ELF-1 (cell line): ENCODE data around the gene C19orf33.
A peak's percentile ranks its signal among the peaks of the same experiment; 100 is the strongest.

Experiments used
- DNase-seq: peaks from one replicate; pipeline ENCODE4 v3.0.0-alpha.2; 2016; ENCODE audit warnings: low read depth, low spot score

C19orf33 gene

DNA sequence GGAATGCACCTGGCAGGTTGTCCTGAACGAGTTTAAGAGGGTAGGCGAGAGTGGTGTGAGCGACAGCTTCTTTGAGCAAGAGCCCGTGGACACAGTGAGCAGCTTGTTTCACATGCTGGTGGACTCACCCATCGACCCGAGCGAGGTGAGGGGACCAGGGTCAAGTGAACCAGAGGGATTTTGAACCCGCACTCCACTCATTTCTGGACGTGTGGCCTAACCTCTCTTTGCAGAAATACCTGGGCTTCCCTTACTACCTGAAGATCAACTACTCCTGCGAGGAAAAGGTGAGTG is 33.3 kb downstream of the C19orf33 start:
- no peak for DNase-seq

DNA sequence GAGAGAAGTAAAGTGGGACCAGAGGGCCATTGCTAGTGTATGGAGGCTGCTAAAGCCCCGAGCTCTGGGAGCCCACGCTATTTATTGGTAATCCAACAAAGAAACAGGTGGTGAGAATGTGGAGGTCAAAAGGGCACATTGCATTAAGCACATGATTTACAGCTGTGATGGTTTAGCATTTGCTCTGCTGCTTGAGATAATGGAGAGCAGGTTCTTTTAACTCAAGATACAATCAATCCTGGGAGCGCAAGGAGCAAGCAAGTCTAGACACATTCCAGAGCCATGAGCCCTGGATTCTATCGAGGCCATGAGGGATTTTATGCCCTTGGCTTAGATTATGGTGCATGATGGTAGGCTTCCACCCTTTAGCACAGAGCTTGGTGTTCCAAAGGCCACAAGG is 35.0 kb downstream of the C19orf33 start:
- DNase-seq: peak; percentile 63

DNA sequence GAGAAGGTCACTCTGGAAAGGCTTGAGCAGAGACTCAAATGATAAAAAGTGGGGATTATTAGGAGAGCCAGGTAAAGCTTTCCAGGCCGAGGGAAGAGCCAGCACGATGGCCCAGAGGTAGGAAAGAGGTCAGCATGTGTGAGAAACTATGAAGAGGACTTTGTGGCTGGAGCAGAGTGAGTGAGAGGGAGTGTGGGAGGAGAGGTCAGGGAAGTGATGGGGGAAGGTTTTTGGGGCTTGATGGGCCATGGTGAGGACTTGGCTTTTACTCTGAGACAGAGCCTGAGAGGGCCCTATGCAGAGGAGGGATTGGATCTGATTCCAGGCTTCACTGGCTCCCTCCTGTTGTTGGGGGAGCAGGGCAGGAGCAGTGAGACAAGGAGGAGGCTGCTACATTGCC is 36.9 kb downstream of the C19orf33 start:
- DNase-seq: no peak

DNA sequence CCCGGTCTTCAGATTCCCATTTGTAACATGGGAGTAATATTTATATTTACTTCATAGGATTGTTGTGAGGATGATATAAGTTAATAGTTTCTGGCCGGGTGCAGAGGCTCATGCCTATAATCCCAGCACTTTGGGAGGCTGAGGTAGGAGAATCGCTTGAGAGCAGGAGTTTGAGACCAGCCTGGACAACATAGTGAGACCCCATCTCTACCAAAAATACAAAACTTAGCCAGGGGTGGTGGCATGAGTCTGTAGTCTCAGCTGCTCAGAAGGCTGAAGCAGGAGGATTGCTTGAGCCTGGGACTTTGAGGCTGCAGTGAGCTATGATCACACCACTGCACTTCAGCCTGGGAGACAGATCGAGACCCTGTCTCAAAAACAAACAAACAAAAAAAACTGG is 42.8 kb downstream of the C19orf33 start:
- peak; percentile 27 for DNase-seq

DNA sequence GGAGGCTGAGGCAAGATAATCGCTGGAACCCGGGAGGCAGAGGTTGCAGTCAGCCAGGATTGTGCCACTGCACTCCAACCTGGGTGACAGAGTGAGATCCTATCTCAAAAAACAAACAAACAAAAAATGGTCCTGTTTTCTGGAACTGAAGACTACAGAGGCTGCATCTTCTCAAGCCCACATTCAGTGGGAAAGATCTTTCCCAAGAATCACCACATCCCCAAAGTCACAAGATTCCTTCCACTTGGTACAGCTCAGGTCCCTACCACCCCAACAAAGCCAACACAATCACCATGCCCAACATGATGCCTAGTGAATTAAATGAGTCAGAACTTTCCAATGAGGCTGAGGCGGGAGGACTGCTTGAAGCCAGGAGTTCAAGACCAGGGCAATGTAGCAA is 46.8 kb downstream of the C19orf33 start:
- no peak for DNase-seq

DNA sequence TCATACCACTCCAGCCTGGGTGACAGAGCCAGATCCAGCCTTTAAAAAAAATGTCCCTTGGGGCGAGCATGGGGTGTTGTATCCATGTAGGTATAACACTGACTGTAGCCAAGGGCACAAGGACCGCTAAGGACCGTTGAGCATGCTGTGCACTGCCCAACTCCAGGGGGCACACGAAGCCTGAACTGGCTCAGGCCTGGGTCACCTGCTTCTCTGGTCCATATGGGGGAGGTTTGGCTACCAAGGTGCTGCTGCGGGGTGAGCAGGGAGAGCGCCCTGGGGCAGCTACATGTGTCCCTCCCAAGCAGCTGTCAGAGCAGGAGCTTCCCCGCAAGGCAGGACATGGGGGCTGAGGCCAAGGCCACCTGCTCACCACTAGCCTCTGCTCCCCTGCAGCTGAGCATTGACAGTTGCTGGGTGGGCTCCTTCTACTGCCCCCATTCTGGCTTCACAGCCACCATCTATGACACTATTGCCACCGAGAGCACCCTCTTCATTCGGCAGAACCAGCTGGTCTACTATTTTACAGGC is 47.9 kb downstream of the C19orf33 start:
- no peak for DNase-seq

DNA sequence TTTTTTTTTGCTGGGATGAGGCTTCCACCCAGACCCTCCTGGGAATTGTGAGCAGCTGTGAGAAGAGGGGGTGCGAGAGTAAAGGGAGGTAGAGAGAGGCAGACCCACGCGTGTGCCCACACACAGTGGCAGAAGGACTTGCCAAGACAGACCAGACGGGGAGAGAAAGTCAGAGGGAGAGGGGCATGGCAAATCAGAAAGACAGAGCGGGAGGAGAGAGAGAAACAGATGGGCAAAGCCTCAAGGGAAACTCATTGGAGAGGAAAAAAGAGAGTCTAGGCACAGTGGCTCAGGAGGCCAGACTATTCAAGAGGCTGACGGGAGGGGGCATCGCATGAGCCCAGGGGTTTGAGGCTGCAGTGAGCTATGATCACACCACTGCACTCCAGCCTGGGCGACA is 48.6 kb downstream of the C19orf33 start:
- DNase-seq: no peak
